Cardiac fibroblast (primary cell): Measurements from ENCODE around the gene CFAP45.
A peak's percentile ranks its signal among the peaks of the same experiment; 100 is the strongest.

Experiments
- DNase-seq, 2 donors: peaks; one replicate each; pipeline versions ENCODE4 v3.0.0 to v3.0.0-alpha.2; 2010; ENCODE audit warnings: low read depth in 2 of 2
- H3K4me3 ChIP-seq, 2 donors: replicated peaks in 1 of 2; 1 replicate in 1 of 2; 2 replicates in 1 of 2; pipeline ENCODE4 v1.5.1; 2011; ENCODE audit warnings: low read depth in 2 of 2, low read length in 2 of 2, mild to moderate bottlenecking in 2 of 2, moderate library complexity in 1 of 2
- TF ChIP-seq, protein P1 (sequence below): IDR thresholded peaks from one replicate; pipeline ENCODE4 v1.5.1; 2011; ENCODE audit warnings: low read depth, mild to moderate bottlenecking, low read length, inconsistent platforms

CFAP45 gene

DNA sequence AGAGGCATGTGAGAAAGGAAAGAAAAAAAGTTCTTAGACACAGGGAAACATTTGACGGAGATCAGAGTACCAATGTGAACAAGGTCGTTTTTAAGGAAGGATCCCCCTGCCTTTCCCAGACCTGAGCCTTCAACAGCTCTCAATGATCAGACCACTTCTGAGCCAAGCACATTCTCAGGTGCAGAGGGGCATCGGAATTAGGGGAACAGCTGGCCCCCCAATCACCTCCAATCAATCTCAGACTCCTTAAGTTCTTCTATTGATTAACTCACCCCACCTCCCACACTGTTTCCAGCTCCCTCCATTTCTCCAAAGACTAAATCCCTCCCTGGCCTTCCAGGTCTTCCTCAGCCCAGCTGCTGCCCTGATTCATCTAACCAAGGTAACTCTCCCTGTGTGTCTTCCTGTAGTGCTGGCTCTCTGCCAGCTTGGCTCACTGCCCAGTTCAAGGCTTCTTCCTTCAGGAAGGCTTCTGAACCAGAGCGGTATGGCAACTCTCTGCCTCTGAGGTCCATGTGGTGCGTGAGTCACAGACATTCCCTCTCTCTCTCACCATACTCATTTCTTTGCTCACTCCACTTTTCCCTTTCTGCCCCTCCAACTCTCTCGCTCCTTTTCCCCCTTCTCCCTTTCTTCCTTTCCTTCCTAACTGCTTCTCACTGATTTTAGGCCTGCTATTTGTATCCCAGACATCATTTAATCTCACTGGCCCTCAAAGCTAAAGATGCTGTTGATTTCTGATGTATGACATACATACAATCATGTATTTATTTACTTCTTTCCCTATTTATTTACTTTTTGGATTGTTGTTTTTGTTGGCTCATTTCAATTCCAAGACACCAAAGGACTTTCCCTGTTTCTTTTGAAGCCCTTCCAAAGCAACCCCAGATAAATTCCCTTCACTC lies 18.1 kb downstream of the CFAP45 start:
- TF ChIP-seq, protein P1, sequence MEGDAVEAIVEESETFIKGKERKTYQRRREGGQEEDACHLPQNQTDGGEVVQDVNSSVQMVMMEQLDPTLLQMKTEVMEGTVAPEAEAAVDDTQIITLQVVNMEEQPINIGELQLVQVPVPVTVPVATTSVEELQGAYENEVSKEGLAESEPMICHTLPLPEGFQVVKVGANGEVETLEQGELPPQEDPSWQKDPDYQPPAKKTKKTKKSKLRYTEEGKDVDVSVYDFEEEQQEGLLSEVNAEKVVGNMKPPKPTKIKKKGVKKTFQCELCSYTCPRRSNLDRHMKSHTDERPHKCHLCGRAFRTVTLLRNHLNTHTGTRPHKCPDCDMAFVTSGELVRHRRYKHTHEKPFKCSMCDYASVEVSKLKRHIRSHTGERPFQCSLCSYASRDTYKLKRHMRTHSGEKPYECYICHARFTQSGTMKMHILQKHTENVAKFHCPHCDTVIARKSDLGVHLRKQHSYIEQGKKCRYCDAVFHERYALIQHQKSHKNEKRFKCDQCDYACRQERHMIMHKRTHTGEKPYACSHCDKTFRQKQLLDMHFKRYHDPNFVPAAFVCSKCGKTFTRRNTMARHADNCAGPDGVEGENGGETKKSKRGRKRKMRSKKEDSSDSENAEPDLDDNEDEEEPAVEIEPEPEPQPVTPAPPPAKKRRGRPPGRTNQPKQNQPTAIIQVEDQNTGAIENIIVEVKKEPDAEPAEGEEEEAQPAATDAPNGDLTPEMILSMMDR: no peak
- peak; percentile 95 to 99 for DNase-seq
- no peak overlapping the region for H3K4me3 ChIP-seq

DNA sequence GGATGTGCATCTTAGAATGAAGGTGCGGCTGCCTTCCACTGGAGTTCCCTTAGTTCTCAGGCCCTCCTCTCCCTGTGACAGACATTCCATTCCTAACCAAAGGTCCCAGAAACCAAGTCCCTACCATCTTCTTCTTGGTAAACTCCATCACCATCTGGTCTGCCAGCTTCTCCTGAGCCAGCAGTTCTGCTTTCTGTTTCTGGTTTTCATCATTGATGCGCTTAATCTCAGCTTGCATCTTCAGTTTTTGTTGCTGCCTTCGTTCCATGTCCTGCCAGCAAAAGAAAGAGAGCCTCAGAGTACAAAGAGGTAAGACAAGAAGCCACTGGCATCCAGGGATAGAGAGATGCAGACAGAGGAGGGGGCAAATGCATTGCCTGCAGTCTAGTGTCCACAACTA lies 19.5 kb downstream of the CFAP45 start:
- H3K4me3 ChIP-seq: no peak overlapping the region
- TF ChIP-seq, protein P1: no peak
- DNase-seq: no peak

DNA sequence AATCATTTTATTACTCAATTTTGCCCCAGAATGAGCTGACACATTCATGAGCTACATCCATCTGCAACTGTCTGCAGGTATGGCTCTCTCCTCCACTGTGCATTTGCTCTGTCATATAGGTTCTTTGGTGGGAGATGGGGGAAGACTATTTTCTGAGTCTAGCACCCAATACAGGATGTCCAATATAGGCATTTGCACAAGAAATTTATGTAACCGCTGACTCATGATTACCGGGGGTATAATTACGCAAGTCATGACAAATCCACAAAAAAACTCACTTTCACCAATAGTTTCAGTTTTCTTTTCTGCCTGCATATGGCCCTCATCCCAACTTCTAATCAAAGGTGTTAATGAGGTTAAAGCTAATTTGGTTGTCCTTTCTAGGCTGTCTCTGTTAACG lies 20.0 kb downstream of the CFAP45 start:
- TF ChIP-seq, protein P1: no peak
- peak; percentile 79 to 90 for DNase-seq

DNA sequence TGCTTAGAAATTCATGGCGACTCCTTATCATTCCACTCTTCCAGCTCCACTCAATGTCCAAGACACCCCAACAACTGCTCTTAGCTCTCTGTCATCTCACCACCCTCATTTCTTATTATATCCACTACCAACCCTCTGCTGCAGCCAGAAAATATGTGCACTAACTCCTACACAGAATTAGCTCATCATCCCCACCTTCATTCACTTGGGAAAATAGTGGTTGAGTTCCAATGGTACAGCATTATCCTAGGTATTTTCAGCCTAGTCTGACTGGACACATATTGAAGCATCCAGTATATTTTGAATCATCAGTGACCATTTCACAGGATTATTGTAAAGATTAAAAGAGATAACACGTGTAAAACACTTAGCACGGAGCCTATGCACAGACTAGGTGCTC lies 20.8 kb downstream of the CFAP45 start:
- H3K4me3 ChIP-seq: no peak overlapping the region
- no peak for DNase-seq
- TF ChIP-seq, protein P1: no peak

More for the DNA sequence above, 20.0 kb downstream of the CFAP45 start:
- H3K4me3 ChIP-seq: no peak overlapping the region

DNA sequence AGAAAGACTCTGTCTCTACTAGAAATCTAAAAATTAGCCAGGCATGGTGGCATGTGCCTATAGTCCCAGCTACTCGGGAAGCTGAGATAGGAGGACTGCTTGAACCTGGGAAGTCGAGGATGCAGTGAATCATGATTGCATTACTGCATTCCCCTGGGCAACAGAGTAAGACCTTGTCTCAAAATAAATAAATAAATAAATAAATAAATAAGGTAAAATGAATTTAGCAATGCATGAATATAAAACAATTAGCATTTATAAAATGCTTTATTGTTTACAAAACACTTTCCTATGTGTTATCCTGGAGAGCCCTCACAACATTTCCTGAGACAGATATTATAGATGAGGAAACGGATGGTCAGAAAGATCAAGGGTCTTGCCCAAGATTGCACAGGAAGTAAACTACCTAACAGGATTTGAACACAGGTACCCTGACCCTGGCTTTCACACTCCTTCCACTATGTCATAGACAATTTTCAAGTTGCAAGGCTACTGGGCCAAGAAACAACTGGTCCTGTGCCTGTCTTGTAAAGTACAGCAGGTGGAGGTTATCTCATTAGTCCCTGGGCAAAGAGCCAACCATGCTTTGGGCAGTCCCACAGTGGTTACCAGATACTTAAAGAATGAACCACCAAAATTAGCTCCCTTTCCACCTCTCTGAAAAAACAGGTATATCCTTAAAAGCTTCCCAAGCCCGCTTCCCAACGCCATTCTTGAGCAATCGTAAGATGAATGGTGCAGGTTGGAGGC lies 22.1 kb downstream of the CFAP45 start:
- TF ChIP-seq, protein P1: no peak
- H3K4me3 ChIP-seq: no peak overlapping the region
- DNase-seq: no peak

DNA sequence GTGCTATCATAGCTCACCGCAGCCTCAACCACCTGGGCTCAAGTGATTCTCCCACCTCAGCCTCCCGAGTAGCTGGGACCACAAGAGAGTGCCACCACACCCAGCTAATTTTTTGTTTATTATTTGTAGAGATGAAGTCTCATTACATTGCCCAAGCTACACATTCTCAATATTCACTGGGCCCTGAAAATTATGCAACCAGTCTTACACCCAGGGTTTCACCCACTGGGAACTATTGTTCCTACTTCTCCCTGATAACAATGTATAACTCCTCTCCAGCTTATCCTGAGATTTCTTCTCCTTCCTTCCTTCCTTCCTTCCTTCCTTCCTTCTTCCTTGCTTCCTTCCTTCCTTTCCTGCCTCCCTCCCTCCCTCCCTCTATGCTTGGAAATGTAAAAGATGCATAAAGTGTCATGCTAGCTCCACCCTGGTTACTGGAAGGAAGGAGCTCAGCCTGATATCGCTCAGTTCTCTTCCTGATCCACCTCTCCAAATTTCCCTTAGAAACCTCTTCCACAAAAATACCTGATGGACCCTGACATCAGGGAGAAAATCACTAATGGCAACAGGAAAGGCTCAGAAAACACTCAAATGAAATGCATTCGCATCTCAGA lies 26.3 kb downstream of the CFAP45 start:
- no peak overlapping the region for H3K4me3 ChIP-seq
- no peak for DNase-seq
- TF ChIP-seq, protein P1: no peak
